T-helper 17 cell (primary cell): Measurements from ENCODE around the gene FAM181B. TPM values are rescaled to one million over a fixed set of nuclear protein-coding genes. Genes with fewer than 3 reads are reported as not detected.

Experiments
- ATAC-seq: fragments of 150-1000 bp; cut with Tn5 transposase; 2 replicates; pipeline ENCODE4 v1.10.0; 2021; ENCODE audit warnings: mild to moderate bottlenecking, moderate library complexity
- DNase-seq, 3 donors: peaks; one replicate each; pipeline versions ENCODE4 v3.0.0 to v3.0.0-alpha.2; 2020 to 2021
- H3K9me3 ChIP-seq: one replicate; pipeline ENCODE4 v1.7.0; 2013; ENCODE audit warnings: low read length, mild to moderate bottlenecking; ENCODE audit not compliant: control insufficient read depth, poor library complexity, severe bottlenecking
- H3K27ac Mint-ChIP-seq: one replicate; pipeline ENCODE4 v1.8.0; 2022; ENCODE audit warnings: mild to moderate bottlenecking, moderate library complexity, mixed read lengths
- H3K27me3 Mint-ChIP-seq: one replicate; pipeline ENCODE4 v1.8.0; 2022; ENCODE audit warnings: mixed read lengths
- H3K36me3 Mint-ChIP-seq: one replicate; pipeline ENCODE4 v1.8.0; 2022; ENCODE audit warnings: low read depth, mixed read lengths
- H3K4me1 Mint-ChIP-seq: one replicate; pipeline ENCODE4 v1.8.0; 2022; ENCODE audit warnings: mild to moderate bottlenecking, mixed read lengths
- H3K4me3 Mint-ChIP-seq: one replicate; pipeline ENCODE4 v1.8.0; 2022; ENCODE audit warnings: mild to moderate bottlenecking, moderate library complexity, mixed read lengths
- total RNA-seq, 4 donors: library from RNA in 2 of 4; stranded (reverse) in 2 of 4; gene quantifications; one replicate each; pipeline ENCODE4 v1.2.3 and lab custom pipeline; 2022 to 2026

FAM181B gene
- total RNA-seq, 2 donors from 2014 or later = not detected

DNA sequence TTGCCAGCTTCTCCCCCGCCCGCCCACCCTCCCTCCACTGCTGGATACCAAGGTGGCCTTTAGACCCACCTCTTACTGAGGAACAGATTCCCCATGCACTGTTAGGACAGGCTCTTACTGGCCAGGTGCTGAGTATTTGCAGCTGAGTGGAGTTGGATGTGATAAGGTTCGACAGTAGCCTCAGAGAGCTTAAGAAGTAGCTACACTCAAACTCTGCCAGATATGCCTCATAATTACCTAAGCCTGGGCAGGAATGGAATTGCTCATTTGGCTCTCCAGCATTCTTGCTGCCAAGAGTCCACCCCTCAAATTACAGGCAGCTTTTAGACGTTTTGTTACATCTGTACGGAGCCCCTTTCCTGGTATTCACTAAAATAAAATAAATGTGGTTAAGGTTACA, 9.6 kb downstream of the FAM181B start:
- H3K27me3 Mint-ChIP-seq = peaks cover 53% of the 10 kb centered on the region
- DNase-seq (no peak), ATAC-seq (no peak)
- H3K9me3 ChIP-seq = no peaks in the 10 kb centered on the region
- peaks cover 3% of the 10 kb centered on the region for H3K36me3 Mint-ChIP-seq
- no peak overlapping the region for H3K27ac Mint-ChIP-seq
- no peak overlapping the region for H3K4me3 Mint-ChIP-seq
- no peaks in the 10 kb centered on the region for H3K4me1 Mint-ChIP-seq

DNA sequence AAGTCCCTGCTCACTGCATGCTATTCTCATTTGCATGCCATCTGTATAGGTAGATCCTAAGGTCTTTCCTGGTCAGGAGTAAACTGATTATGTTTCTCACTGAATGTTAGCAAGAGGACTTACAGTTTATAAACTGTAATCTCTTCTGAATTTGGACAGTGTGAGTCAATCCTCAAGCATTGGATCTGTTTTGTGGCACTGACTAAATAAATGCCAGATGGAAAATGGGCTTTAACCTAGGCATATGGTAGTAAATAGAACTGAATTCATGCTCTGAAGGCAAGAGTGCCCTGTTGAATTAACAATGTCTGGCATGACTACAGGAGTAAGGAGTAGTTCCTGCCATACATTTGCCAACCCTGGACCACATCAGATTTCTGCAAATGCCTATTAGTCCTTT, 11.4 kb downstream of the FAM181B start:
- Mint-ChIP-seq H3K36me3 (no peaks in the 10 kb centered on the region), H3K27me3 (peaks cover 36% of the 10 kb centered on the region), H3K4me1 (no peaks in the 10 kb centered on the region), H3K4me3 (no peak overlapping the region), H3K27ac (no peak overlapping the region)
- no peaks in the 10 kb centered on the region for H3K9me3 ChIP-seq
- DNase-seq (no peak), ATAC-seq (no peak)

DNA sequence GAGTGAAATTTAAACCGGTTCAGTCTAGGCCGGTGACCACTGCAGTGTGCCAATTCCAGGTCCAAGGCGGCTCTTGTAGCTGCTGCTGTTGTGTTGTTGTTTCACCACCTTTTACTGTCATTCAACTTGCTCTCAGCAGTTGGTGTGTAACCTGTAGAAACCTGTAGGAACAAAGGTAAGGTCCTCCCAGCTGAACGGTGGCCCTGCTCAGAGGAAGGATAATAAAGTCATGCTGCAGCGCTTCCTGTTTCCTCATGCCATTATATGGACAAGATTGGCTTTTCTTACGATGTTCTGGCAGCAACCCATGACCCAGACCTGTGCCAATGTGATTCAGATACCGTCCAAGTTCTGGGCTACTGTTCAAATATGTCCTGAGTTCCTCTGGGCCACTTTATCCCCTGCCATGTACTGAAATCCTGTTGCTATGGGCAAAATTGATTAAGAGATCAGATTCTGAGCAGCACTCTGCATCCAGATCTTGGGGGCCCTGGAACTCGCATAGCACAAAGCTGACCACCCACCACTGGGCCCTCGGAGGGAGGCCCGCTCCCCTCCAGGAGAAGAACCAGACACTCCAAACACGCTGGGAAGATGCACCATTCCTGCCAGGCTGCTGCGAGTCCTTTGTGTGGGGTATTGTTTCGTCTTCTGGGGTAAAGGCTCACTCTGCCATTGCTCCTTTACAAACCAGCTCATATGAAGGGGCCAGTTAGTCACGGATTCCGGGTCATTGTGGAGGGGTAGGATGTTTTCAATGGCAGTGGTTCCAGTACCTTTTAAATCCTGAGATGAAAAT, 13.2 kb downstream of the FAM181B start:
- no peaks in the 10 kb centered on the region for H3K9me3 ChIP-seq
- DNase-seq (no peak), ATAC-seq (no peak)
- Mint-ChIP-seq H3K27ac (no peak overlapping the region), H3K36me3 (no peaks in the 10 kb centered on the region), H3K4me1 (no peaks in the 10 kb centered on the region), H3K27me3 (peaks cover 19% of the 10 kb centered on the region), H3K4me3 (no peak overlapping the region)

DNA sequence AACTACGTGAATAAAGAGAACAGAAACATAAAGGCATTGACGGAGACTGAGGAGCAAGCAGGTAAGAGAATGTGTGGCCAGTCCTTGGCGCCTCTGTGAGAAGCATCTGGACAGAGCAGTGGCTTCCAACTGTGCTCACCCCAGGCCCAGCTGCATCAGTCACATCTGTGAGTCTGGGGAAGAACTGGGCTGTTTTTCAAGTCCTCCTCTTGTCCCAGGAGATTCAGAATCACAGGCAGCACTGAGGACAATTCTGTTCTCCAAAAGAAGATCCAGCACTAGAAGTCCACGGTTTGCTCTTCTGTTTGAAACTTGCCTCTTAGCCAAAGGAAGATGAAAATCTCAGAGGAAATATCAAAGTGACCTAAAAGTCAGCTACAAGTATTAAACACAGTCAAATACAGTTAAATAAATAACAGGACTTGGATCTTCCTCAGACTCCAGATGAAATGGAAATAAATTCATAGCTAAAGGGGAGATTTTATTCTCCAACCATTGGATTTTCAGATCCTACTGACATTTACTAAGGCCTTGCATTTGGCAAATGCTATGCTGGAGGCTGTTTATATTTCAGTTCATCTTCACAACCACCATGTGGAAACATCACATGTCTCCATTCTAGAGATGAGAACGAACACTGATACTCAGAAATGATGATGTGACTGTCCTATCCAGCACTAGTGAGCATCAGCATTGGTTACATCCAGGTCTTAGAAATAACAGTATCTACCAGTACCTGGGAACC, 14.1 kb downstream of the FAM181B start:
- H3K27ac Mint-ChIP-seq = no peak overlapping the region
- H3K36me3 Mint-ChIP-seq = no peaks in the 10 kb centered on the region
- H3K4me1 Mint-ChIP-seq = no peaks in the 10 kb centered on the region
- no peaks in the 10 kb centered on the region for H3K9me3 ChIP-seq
- ATAC-seq (no peak), DNase-seq (no peak)
- peaks cover 11% of the 10 kb centered on the region for H3K27me3 Mint-ChIP-seq
- H3K4me3 Mint-ChIP-seq = no peak overlapping the region

DNA sequence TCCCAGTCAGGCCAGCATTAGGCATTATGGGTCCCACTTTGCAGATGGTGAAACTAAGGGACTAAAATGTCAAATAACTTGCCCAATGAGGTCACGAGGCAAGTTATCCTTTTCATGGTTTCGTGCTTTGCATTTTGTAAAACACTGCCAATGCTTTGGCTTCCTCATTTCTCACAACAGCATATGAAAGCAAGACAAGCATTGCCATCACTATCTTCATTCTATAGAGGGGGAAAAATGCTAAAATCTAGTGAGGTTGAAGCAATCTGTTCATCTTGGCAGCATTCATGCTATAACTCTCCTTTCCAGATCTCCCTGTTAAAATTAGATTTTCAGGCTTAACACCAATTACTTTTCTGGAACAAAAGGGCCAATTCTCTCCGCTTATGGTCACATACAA, 14.8 kb downstream of the FAM181B start:
- no peak overlapping the region for H3K4me3 Mint-ChIP-seq
- peaks cover 9% of the 10 kb centered on the region for H3K27me3 Mint-ChIP-seq
- H3K36me3 Mint-ChIP-seq = no peaks in the 10 kb centered on the region
- no peak for DNase-seq
- H3K4me1 Mint-ChIP-seq = no peaks in the 10 kb centered on the region
- no peak for ATAC-seq
- H3K27ac Mint-ChIP-seq = no peak overlapping the region
- no peaks in the 10 kb centered on the region for H3K9me3 ChIP-seq

DNA sequence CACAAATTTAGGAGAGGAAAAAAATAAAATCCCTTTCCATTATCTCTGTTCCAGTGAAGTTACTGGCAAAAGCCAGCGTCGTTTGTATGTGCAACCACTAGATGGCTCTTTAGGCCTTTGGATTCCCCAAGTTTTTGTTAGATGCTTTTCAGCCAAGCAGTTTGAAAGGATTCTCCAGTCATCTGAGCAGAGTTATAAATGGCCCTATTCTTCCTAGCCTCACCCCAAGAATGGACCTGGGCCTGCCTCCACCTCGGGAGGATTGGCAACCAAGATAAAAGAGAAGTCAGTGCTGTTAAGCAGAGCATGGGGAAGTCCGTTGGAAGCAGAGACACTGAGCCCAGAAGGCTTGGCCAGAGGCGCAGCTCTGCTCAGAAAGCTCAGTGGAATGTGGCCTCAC, 15.4 kb downstream of the FAM181B start:
- Mint-ChIP-seq H3K36me3 (no peaks in the 10 kb centered on the region), H3K27me3 (peaks cover 9% of the 10 kb centered on the region), H3K27ac (no peak overlapping the region), H3K4me3 (no peak overlapping the region), H3K4me1 (no peaks in the 10 kb centered on the region)
- ATAC-seq (no peak), DNase-seq (no peak)
- no peaks in the 10 kb centered on the region for H3K9me3 ChIP-seq

DNA sequence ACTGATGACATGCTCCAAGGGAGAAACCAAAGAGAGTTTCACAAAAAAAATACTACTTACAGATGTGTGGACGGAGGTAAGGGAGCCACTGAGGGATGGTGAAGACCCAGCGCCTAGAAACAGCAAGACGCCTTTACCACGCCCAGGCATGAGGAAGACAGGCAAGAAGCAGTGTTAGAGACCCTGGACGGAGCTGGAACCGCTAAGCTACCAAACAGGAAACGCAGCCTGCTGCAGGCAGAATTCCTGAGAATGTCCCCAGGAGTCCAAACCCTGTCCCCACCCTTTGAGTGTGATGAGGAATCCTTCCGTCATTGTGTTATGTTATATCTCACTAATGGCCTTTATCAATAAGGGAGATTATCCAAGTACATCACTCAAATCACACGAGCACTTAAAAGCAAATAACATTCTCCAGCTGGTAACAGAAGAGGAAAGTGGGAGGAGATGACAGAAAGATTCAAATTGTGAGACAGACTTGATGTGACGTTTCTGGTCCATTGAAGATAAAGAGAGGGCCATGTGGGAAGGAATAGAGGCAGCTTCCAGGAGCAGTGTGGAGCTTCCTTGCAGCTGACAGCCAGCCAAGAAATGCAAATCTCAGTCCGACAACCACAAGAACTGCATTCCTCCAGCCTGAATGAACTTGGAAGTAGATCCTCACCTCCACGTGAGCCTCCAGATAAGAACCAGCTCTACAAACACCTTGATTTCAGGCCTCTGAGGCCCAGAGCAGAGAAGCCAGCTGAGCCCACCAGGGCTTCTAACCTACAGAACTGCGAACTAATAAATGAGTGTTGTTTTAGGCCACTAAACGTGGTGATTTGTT, 19.1 kb downstream of the FAM181B start:
- Mint-ChIP-seq H3K27me3 (peaks cover 11% of the 10 kb centered on the region), H3K27ac (no peak overlapping the region), H3K36me3 (no peaks in the 10 kb centered on the region), H3K4me1 (peaks cover 2% of the 10 kb centered on the region), H3K4me3 (no peak overlapping the region)
- no peaks in the 10 kb centered on the region for H3K9me3 ChIP-seq
- DNase-seq (no peak), ATAC-seq (no peak)

DNA sequence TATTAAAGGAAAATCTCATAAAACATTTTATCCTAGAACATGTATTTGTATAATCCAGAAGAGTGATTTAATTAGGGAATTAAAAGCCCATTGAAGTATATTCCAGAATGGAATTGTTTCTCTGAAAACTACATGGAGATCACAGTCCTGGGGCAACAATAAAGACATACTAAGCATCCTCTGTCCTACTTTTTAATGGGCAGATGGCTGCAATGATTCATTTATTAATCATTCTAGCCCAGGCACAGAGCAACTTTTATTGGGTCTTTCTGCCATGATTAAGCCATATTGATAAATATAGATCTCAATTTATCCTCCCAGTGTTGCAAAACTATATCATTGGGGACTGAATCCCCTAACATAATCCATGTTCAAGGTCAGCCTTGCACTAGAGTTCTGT, 22.0 kb downstream of the FAM181B start:
- ATAC-seq (no peak), DNase-seq (no peak)
- Mint-ChIP-seq H3K27me3 (peaks cover 29% of the 10 kb centered on the region), H3K4me1 (peaks cover 2% of the 10 kb centered on the region), H3K27ac (no peak overlapping the region), H3K36me3 (peaks cover 3% of the 10 kb centered on the region), H3K4me3 (no peak overlapping the region)
- H3K9me3 ChIP-seq = no peaks in the 10 kb centered on the region

DNA sequence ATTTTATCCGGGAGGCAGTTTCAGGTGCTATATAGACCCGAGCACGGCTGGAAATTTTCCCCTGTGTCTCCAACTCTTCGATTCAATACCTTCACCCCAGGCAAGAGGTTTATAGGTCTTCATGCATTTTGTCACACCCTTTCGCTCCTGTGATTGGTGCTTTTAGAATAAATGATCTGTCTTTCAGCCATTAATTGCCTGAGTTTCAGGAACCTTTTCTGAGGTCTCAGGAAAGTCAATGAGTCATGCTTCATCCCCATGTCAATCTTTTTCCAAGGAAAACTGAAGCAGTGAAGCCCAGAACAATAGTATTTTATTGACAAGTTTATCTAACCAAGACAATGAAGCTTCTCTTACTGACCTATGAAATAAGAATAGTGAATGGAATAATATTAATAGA, 29.9 kb downstream of the FAM181B start:
- ATAC-seq (no peak), DNase-seq (no peak)
- Mint-ChIP-seq H3K27ac (no peak overlapping the region), H3K4me3 (no peak overlapping the region), H3K4me1 (no peaks in the 10 kb centered on the region), H3K27me3 (peaks cover 46% of the 10 kb centered on the region), H3K36me3 (peaks cover 3% of the 10 kb centered on the region)
- no peaks in the 10 kb centered on the region for H3K9me3 ChIP-seq

DNA sequence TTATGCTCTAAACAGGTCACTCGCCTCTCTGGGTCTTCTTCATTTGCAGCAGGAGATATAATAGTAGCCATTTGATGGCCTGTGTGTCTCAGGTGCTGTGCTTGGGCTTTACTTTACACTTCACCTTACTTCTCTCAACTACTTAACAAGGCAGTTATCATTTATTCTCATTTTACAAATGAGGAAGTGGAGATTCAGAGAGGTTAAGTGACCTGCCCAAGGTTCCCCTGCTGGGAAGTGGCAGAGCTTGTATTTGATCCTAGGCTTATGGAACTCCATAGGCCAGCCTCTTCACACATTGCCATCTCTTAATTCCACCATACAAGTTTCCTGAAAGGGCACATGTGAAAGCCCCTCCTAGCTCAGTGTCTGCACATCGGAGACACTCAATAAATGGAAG, 30.4 kb downstream of the FAM181B start:
- DNase-seq = no peak
- no peaks in the 10 kb centered on the region for H3K4me1 Mint-ChIP-seq
- ATAC-seq = no peak
- H3K4me3 Mint-ChIP-seq = no peak overlapping the region
- no peaks in the 10 kb centered on the region for H3K9me3 ChIP-seq
- H3K36me3 Mint-ChIP-seq = peaks cover 3% of the 10 kb centered on the region
- peaks cover 45% of the 10 kb centered on the region for H3K27me3 Mint-ChIP-seq
- H3K27ac Mint-ChIP-seq = no peak overlapping the region

DNA sequence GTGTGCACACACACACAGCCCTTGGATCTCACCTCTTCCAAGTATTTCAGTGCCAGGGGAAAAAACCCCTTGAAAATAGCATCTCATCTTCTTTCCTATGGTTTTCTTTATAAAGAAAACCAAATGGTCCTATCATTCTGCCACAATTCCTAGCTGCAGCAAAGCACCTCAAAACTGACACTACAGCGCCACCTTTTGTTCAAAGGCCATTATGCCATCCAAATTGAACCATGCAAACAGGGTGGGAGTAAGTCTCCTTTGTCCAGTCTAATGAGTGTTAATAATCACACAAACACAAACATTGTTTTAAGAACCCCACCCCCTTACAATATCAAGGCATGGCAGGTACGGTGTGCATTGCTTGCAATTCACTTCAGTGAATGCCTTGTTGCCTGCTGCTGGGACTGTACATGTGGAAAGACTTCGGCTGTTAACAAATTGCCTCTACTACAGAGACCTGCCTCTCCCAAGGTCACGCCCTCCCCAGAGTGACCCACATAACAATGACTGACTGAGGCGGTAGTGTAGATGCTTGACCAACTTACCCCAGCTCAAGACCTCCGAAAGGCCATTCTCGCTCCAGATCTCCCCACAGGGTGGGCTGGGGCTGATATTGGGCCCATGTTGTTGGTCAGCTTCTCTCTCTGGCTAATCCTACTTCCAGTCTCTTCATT, 31.7 kb downstream of the FAM181B start:
- H3K36me3 Mint-ChIP-seq = no peaks in the 10 kb centered on the region
- H3K27ac Mint-ChIP-seq = no peak overlapping the region
- no peaks in the 10 kb centered on the region for H3K9me3 ChIP-seq
- no peaks in the 10 kb centered on the region for H3K4me1 Mint-ChIP-seq
- ATAC-seq = no peak
- no peak for DNase-seq
- no peak overlapping the region for H3K4me3 Mint-ChIP-seq
- peaks cover 36% of the 10 kb centered on the region for H3K27me3 Mint-ChIP-seq

DNA sequence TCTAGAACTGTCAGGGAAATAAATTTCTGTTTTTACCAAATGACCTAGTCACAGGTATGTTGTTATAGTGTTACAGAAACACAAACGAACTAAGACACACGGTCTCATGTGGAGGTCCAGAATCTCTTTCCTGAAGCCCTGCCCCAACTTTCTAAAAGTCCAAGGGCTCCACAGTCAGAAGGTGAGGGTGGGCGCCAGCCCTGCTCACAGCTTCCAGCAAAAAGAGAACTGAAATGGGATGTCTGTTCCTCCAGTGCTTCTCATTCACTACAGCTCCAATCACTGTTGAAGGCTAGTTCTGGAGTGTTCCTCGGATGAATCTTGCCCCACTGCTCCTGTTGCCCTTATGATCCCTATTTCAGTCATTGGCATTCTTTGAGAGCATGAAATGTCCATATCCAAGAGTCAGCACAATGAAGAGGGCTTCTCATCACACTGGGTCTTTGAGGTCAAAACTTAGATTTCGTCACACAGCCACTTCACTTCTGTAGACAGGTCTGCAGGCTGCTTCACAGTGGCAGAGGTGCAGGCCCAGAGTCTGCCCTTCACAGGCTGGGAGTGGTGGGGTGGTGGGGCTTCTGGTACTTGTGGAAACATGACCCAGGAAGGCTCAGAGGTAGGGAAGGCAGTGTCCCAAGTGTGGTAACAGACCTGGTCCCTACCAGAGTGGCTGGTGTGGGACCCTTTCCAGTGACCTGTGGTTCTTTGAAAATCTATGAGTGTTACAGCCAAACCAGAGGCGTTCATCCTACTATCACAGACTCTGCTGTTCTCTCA, 34.9 kb downstream of the FAM181B start:
- Mint-ChIP-seq H3K27ac (no peak overlapping the region), H3K4me1 (peaks cover 2% of the 10 kb centered on the region), H3K27me3 (peaks cover 34% of the 10 kb centered on the region), H3K4me3 (no peak overlapping the region), H3K36me3 (no peaks in the 10 kb centered on the region)
- no peak for ATAC-seq
- DNase-seq = no peak
- H3K9me3 ChIP-seq = no peaks in the 10 kb centered on the region
